Activated CD8-positive, alpha-beta T cell treated with anti-CD3 and anti-CD28 coated beads, Interleukin-2, amount 10 ng/mL, durations not matched to agents 7 days and 5 days (primary cell): ENCODE results near the gene C19orf67. TPM values are rescaled to one million over a fixed set of nuclear protein-coding genes. Genes with fewer than 3 reads are reported as not detected.

Experiments
- ATAC-seq: fragments of 150-1000 bp; cut with Tn5 transposase; one replicate; pipeline ENCODE4 v1.10.0; 2021; ENCODE audit warnings: moderate library complexity
- CTCF ChIA-PET: fragments of 350-600 bp; sonication (Branson Sonifier 250); formaldehyde crosslinking; loops from one replicate; lab custom pipeline; 2021; ENCODE audit warnings: antibody characterized with exemption; lab: Charles Lee
- POLR2A ChIA-PET: fragments of 350-600 bp; sonication (Branson Sonifier 250); formaldehyde crosslinking; loops from one replicate; lab custom pipeline; 2021; ENCODE audit warnings: antibody characterized with exemption; lab: Charles Lee
- DNase-seq: peaks from one replicate; pipeline ENCODE4 v3.0.0-alpha.2; 2020
- H3K27ac Mint-ChIP-seq: one replicate; pipeline ENCODE4 v1.8.0; 2021; ENCODE audit warnings: mild to moderate bottlenecking, mixed read lengths
- H3K27me3 Mint-ChIP-seq: one replicate; pipeline ENCODE4 v1.8.0; 2021; ENCODE audit warnings: low read depth, mixed read lengths
- H3K36me3 Mint-ChIP-seq: one replicate; pipeline ENCODE4 v1.8.0; 2021; ENCODE audit warnings: low read depth, mixed read lengths
- H3K4me1 Mint-ChIP-seq: one replicate; pipeline ENCODE4 v1.8.0; 2021; ENCODE audit warnings: low read depth, mixed read lengths
- H3K4me3 Mint-ChIP-seq: one replicate; pipeline ENCODE4 v1.8.0; 2021; ENCODE audit warnings: mild to moderate bottlenecking, mixed read lengths
- H3K9me3 Mint-ChIP-seq: one replicate; pipeline ENCODE4 v1.8.0; 2022; ENCODE audit warnings: mixed read lengths; ENCODE audit not compliant: insufficient read depth
- total RNA-seq, 2 experiments: library from RNA; stranded (reverse); gene quantifications; one replicate each; pipeline ENCODE4 v1.2.3, GENCODE V29; 2021

Gene C19orf67
- total RNA-seq, 2 experiments from 2014 or later: not detected

DNA sequence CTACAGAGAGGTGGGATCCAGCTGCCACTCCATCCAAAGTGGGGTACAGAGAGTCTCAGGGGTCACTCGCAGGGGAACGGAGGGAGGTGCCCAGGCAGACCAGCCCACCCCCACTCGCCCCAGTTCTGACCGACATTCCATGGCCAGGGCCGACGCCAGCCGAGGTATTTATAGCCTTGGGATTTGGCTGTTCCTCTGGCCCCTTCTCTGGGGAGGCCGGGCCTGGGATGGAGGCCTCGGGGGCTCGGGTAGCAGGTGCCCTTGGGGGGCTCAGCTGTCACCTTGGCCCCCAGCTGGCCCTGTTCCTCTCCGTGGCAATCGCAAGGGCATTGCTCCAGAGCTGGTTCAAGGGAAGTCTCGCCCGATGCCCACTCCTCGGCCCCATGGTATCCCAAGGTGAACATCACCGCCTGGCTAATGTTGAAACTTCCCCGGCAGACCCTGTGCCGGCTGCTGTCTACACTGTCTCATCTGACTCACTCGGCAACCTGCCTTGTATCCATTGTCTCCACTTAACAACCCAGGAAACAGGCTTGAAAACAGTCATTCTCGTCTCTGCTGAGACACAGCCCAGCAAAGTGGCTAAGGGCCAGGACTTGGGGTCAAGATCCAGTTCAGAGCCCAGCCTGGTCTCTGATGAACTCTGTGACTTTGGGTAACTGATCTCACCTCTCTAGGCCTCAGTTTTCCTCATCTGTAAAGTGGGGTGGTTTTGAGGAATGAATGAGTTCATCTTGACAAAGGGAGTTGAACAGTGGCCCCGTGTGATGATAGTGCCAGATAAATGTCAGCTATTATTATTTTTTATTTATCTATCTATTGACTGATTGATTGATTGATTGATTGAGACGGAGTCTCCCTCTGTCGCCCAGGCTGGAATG is 22.2 kb upstream of the C19orf67 start:
- H3K36me3 Mint-ChIP-seq: peaks cover 3% of the 10 kb centered on the region
- DNase-seq: no peak
- no peak overlapping the region for H3K4me3 Mint-ChIP-seq
- POLR2A ChIA-PET: no interaction called here
- no peaks in the 10 kb centered on the region for H3K27me3 Mint-ChIP-seq
- H3K27ac Mint-ChIP-seq: no peak overlapping the region
- CTCF ChIA-PET: interaction anchor here (1.0 to 1.9 kb wide), 2 partner anchors 29 to 386 kb away, joined by 3 to 5 read pairs; partner anchors contain the start of gene ASF1B
- no peak for ATAC-seq
- no peaks in the 10 kb centered on the region for H3K9me3 Mint-ChIP-seq
- H3K4me1 Mint-ChIP-seq: peaks cover 19% of the 10 kb centered on the region

DNA sequence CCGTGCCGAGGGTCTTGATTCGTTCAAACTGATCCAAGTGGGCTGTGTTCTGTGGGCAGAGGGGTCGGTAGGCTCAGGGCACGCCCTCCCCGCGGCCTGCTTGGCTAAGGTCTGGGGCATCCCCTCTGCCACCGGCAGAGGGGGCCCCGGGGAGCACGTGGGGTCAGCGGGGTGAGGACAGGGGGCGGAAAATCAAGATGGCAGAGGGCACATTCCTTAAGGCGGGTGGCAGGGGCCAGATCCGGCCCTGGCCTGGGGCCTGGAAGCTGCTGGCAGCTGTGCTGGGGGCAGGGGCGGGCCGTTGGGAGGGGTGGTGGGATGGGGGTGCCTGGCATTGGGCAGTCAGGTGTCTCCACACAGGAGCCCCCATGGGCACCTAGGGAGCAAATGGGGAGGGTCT is 21.3 kb upstream of the C19orf67 start:
- peaks cover 13% of the 10 kb centered on the region for H3K4me1 Mint-ChIP-seq
- H3K27ac Mint-ChIP-seq: no peak overlapping the region
- H3K36me3 Mint-ChIP-seq: peaks cover 3% of the 10 kb centered on the region
- ChIA-PET CTCF (interaction anchor here (1.9 kb wide), 1 partner anchor 30 kb away, joined by 5 read pairs; the partner anchor contains the start of gene ASF1B), POLR2A (no interaction called here)
- H3K27me3 Mint-ChIP-seq: no peaks in the 10 kb centered on the region
- H3K9me3 Mint-ChIP-seq: no peaks in the 10 kb centered on the region
- DNase-seq: no peak
- H3K4me3 Mint-ChIP-seq: no peak overlapping the region
- ATAC-seq: no peak

DNA sequence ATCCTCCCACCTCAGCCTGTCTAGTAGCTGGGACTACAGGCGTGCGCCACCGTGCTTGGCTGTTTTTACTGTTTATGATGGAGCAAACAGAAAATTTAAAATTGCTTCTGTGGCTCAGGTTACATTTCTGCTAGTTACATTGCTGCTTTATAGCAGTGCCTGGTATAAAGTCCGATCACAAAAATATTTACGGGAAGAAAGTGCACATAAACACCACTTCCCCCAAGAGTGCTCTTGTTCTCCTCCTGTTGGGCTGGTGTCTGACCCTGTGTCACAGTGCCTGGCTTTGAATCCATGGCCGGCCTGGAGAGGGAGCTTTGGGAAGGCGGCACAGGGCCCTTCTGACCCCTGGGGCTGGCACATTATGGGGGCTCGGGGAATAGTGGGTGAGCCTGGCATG is 20.1 kb upstream of the C19orf67 start:
- H3K4me3 Mint-ChIP-seq: no peak overlapping the region
- H3K4me1 Mint-ChIP-seq: peaks cover 8% of the 10 kb centered on the region
- H3K27ac Mint-ChIP-seq: no peak overlapping the region
- peaks cover 3% of the 10 kb centered on the region for H3K36me3 Mint-ChIP-seq
- no peaks in the 10 kb centered on the region for H3K9me3 Mint-ChIP-seq
- POLR2A ChIA-PET: no interaction called here
- DNase-seq (no peak), ATAC-seq (no peak)
- H3K27me3 Mint-ChIP-seq: no peaks in the 10 kb centered on the region
- CTCF ChIA-PET: interaction anchor here (1.1 to 1.9 kb wide), 2 partner anchors 9 to 31 kb away, joined by 4 to 5 read pairs; partner anchors contain the start of gene ASF1B

DNA sequence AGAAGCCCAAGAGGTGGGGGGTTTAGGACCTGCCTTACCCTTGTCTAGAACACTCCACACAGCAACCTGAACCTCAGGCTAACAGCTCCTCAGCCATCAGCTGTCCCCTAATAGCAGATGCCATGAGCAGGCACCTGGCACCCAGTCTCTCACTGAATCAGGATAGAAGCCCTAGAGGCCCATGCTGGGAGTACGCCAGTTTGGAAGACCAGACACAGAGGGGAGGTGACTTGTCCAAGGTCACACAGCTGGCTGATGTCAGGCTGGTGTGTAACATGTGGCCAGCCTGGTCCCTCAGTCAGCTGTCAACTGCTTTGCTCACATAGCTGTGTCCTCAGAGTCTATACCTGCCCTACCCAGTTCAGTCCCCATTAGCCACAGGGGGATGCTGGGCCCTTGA is 17.7 kb upstream of the C19orf67 start:
- H3K4me3 Mint-ChIP-seq: no peak overlapping the region

DNA sequence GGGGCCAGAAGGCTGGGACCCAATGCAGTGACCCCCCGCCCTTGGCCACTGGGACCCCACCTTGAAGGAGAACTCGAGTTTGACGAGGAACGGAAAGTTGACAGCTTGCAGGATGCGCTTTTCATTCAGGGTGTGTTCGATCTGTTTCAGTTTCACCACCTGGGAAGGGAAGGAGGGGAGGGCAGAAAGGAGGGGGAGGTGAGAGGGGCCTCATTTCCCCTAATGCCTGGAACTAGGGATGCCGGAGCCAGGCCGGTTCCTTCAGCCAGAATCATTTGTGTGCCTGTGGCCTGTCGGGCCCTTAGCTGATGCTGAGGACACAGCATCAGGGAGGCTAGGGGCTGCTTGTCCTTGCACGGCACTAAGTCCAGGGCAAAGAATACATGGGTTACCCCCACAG is 17.2 kb upstream of the C19orf67 start:
- peaks cover 5% of the 10 kb centered on the region for H3K4me1 Mint-ChIP-seq
- H3K27me3 Mint-ChIP-seq: no peaks in the 10 kb centered on the region
- no peak overlapping the region for H3K27ac Mint-ChIP-seq
- ATAC-seq (no peak), DNase-seq (no peak)
- H3K9me3 Mint-ChIP-seq: no peaks in the 10 kb centered on the region
- ChIA-PET POLR2A (no interaction called here), CTCF (interaction anchor here (0.9 to 5.4 kb wide), 2 partner anchors 12 to 15 kb away, joined by 3 to 23 read pairs; a partner anchor contains a TSS)
- peaks cover 4% of the 10 kb centered on the region for H3K36me3 Mint-ChIP-seq
- no peak overlapping the region for H3K4me3 Mint-ChIP-seq

More for the DNA sequence above, 17.7 kb upstream of the C19orf67 start:
- ChIA-PET CTCF (interaction anchor here (0.9 to 5.4 kb wide), 3 partner anchors 11 to 33 kb away, joined by 3 to 23 read pairs (median 4); partner anchors contain the start of gene ASF1B), POLR2A (no interaction called here)
- H3K36me3 Mint-ChIP-seq: peaks cover 3% of the 10 kb centered on the region
- H3K4me1 Mint-ChIP-seq: peaks cover 5% of the 10 kb centered on the region
- H3K27me3 Mint-ChIP-seq: no peaks in the 10 kb centered on the region
- no peak overlapping the region for H3K27ac Mint-ChIP-seq
- DNase-seq (no peak), ATAC-seq (no peak)
- no peaks in the 10 kb centered on the region for H3K9me3 Mint-ChIP-seq

DNA sequence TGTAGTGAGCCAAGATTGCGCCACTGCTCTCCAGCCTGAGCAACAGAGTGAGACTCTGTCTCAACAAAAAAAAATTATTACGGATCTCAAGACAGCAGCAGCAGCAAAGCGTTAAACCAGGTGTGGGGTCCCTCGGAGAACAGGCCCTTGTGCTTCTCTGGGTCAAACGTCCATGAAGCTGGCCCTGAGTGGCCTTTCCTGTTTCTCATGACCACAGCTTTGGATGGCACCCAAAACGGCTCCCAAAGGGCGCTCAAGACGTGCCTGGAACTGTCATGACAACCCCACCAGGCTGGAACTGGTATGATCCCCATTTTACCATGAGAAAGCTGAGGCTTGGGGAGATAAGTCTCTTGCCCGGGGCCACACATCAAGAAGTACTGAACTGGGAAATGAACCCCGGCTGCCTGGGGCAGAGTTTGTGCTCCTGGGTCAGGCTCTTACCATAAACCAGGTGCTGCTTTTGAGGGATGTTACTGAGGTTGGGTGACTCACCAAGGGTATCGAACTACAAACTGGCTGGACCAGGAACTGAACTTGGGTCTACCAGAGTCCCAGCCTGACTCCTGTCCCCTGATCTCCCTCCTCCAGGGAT is 16.6 kb upstream of the C19orf67 start:
- H3K27me3 Mint-ChIP-seq: no peaks in the 10 kb centered on the region
- ChIA-PET CTCF (interaction anchor here (5.4 kb wide), 1 partner anchor 12 kb away, joined by 23 read pairs; a partner anchor contains a TSS), POLR2A (no interaction called here)
- DNase-seq (no peak), ATAC-seq (no peak)
- H3K36me3 Mint-ChIP-seq: peaks cover 5% of the 10 kb centered on the region
- no peak overlapping the region for H3K27ac Mint-ChIP-seq
- no peaks in the 10 kb centered on the region for H3K9me3 Mint-ChIP-seq
- peaks cover 5% of the 10 kb centered on the region for H3K4me1 Mint-ChIP-seq
- no peak overlapping the region for H3K4me3 Mint-ChIP-seq

DNA sequence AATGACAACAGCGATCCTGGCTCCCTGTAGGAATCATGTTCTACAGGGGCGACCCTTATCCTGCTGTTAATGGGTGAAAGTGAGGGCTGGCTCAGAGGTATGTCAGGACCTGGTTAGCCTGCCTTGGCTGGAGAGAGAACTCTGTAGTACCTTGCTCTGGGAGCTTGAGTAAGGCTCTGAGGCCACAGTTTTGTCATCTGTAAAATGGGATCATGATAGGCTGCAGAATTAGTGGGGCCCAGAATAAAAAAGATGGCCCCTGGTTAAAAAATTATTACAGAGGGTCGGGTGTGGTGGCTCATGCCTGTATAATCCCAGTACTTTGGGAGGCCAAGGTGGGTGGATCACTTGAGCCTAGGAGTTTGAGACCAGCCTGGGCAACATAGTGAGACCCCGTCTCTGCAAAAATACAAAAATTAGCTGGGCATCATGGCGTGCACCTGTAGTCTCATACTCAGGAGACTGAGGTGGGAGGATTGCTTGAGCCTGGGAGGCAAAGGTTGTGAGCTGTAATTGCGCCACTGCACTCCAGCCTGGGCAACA is 15.5 kb upstream of the C19orf67 start:
- ChIA-PET CTCF (interaction anchor here (5.4 kb wide), 1 partner anchor 13 kb away, joined by 23 read pairs; a partner anchor contains a TSS), POLR2A (no interaction called here)
- no peak overlapping the region for H3K4me3 Mint-ChIP-seq
- H3K9me3 Mint-ChIP-seq: no peaks in the 10 kb centered on the region
- H3K36me3 Mint-ChIP-seq: peaks cover 10% of the 10 kb centered on the region
- DNase-seq: no peak
- ATAC-seq: no peak
- no peaks in the 10 kb centered on the region for H3K27me3 Mint-ChIP-seq
- H3K27ac Mint-ChIP-seq: no peak overlapping the region
- H3K4me1 Mint-ChIP-seq: peaks cover 5% of the 10 kb centered on the region

DNA sequence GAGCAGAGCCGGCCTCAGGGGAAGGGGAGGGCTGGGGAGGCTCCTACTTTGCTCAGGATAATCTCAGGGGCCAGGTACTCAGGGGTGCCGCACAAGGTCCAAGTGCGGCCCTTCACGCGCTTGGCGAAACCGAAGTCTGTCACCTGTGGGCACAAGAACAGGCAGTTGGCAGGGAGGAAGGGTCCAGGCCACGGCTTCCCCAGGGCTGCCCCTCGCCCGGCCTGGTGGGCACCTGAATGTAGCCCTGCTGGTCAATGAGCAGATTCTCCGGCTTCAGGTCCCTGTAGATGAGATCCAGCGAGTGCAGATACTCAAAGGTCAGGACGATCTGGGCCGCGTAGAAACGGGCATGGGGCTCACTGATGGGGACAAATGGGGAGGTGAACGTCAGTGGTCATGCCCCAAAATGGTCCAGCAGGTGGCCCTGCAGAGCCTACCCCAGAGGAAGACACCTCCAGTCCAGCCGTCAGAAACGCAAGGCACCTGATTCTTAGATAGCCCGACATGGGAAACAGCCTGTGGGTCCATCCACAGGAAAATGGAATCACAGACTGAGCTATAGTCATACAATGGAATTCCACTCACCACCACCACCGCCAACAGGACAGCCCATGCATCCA is 12.1 kb upstream of the C19orf67 start:
- H3K4me3 Mint-ChIP-seq: no peak overlapping the region
- ChIA-PET POLR2A (no interaction called here), CTCF (no interaction called here)
- no peak overlapping the region for H3K27ac Mint-ChIP-seq
- H3K4me1 Mint-ChIP-seq: peaks cover 8% of the 10 kb centered on the region
- H3K9me3 Mint-ChIP-seq: peaks cover 7% of the 10 kb centered on the region
- no peak for DNase-seq
- peaks cover 15% of the 10 kb centered on the region for H3K36me3 Mint-ChIP-seq
- ATAC-seq: no peak
- no peaks in the 10 kb centered on the region for H3K27me3 Mint-ChIP-seq

DNA sequence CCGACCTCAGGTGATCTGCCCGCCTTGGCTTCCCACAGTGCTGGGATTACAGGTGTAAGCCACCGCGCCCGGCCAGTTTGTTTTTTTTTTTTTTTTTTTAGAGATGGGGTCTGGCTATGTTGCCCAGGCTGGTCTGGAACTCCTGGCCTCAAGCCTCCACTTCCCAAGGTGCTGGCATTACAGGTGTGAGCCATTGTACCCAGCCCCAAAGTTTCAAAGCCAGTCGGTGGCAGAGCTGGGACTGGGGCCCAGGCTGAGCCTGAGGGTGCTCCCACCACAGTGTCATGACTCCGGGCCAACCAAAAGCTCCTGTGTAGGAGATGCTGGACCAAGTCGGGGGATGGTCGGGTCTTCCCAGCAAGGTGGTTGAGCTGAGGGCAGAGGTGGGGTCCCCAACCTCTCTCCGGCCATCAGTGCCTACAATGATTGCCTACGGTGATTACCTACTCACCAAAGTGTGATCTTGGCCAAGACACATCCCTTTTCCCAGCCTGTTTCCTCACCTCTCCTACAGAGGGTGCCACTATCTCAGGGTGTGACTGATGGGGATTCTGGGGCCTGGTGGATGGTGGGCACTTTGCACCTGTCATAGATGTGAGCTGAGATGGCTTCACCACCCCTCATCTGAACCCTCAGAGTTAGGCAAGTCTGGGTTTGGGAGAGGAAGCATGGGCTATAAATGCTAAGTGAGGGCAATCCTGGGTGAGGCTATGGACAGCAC is 10.8 kb upstream of the C19orf67 start:
- no peak overlapping the region for H3K27ac Mint-ChIP-seq
- no peak overlapping the region for H3K4me3 Mint-ChIP-seq
- DNase-seq (no peak), ATAC-seq (no peak)
- peaks cover 7% of the 10 kb centered on the region for H3K9me3 Mint-ChIP-seq
- CTCF ChIA-PET: interaction anchor here (4.0 kb wide), 1 partner anchor 19 kb away, joined by 20 read pairs; no protein-coding TSS in a partner anchor
- H3K27me3 Mint-ChIP-seq: no peaks in the 10 kb centered on the region
- peaks cover 20% of the 10 kb centered on the region for H3K36me3 Mint-ChIP-seq
- peaks cover 13% of the 10 kb centered on the region for H3K4me1 Mint-ChIP-seq
- POLR2A ChIA-PET: interaction anchor here (0.5 kb wide), 1 partner anchor 1763 kb away, joined by 3 read pairs; no protein-coding TSS in a partner anchor

DNA sequence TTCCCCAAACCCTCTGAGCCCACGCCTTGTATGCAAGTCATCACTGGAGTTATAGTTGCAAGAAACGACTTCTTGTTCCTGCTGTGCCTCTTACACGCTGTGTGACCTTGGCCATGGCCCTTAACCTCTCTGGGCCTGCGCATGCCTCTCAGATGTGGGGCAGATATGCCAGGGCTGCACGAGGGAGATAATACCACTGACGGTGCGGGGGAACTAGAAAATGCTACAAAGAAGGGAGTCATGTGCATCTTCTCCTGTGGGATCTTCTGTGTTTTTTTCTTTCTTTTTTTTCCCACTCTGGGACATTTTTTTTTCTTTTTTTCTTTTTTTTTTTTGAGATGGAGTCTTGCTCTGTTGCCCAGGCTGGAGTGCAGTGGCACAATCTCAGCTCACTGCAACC is 9.3 kb upstream of the C19orf67 start:
- DNase-seq (no peak), ATAC-seq (no peak)
- no peak overlapping the region for H3K4me3 Mint-ChIP-seq
- H3K27ac Mint-ChIP-seq: peak overlapping the region; percentile 5
- ChIA-PET POLR2A (interaction anchor here (0.6 kb wide), 1 partner anchor 42 kb away, joined by 4 read pairs; the partner anchor contains the start of gene ASF1B), CTCF (interaction anchor here (1.0 to 4.0 kb wide), 2 partner anchors 20 to 42 kb away, joined by 3 to 20 read pairs; no protein-coding TSS in a partner anchor)
- no peaks in the 10 kb centered on the region for H3K27me3 Mint-ChIP-seq
- H3K4me1 Mint-ChIP-seq: peaks cover 13% of the 10 kb centered on the region
- peaks cover 7% of the 10 kb centered on the region for H3K9me3 Mint-ChIP-seq
- peaks cover 20% of the 10 kb centered on the region for H3K36me3 Mint-ChIP-seq
